ENCODE measurements around the gene TSHB. TPM values are rescaled to one million over a fixed set of nuclear protein-coding genes. Genes with fewer than 3 reads are reported as not detected.

The TSHB gene
- total and polyA plus RNA-seq, 4 donors, result 1.3 TPM; not detected in 3

- H3K4me1 ChIP-seq (ENCODE audit: control insufficient read depth, insufficient read depth, low read length), result no peaks in the 10 kb centered on the region
- DNase-seq (ENCODE audit: low read depth in 4 of 6, low spot score in 6 of 6), result no peak
- H3K36me3 ChIP-seq (ENCODE audit: control insufficient read depth, insufficient read depth, low read length), result peaks cover 3% of the 10 kb centered on the region
- no peaks in the 10 kb centered on the region for H3K27me3 ChIP-seq (ENCODE audit: control insufficient read depth, insufficient read depth, low read length)
- H3K27ac ChIP-seq (ENCODE audit: low read depth, low read length), result no peak overlapping the region
- H3K9me3 ChIP-seq (ENCODE audit: control insufficient read depth, insufficient read depth, low read length), result no peaks in the 10 kb centered on the region
- H3K4me3 ChIP-seq (ENCODE audit: low read depth, low read length), result no peak overlapping the region
- WGBS (ENCODE audit: insufficient coverage), result 83% methylated on average over 10 of the region's 12 CpGs
Observed at GRCh38 chr1:115068826-115069585, 39.4 kb downstream of the TSHB start.

- Histone ChIP-seq H3K4me1 (ENCODE audit: control insufficient read depth, insufficient read depth, low read length) (no peaks in the 10 kb centered on the region), H3K36me3 (ENCODE audit: control insufficient read depth, insufficient read depth, low read length) (peaks cover 3% of the 10 kb centered on the region), H3K27me3 (ENCODE audit: control insufficient read depth, insufficient read depth, low read length) (no peaks in the 10 kb centered on the region), H3K27ac (ENCODE audit: low read depth, low read length) (no peak overlapping the region), H3K9me3 (ENCODE audit: control insufficient read depth, insufficient read depth, low read length) (no peaks in the 10 kb centered on the region), H3K4me3 (ENCODE audit: low read depth, low read length) (no peak overlapping the region)
- DNase-seq (ENCODE audit: low read depth in 4 of 6, low spot score in 6 of 6), result no peak
- 79% methylated on average over 5 of the region's 7 CpGs for WGBS (ENCODE audit: insufficient coverage)
Observed at GRCh38 chr1:115069659-115070308, 40.2 kb downstream of the TSHB start.

DNA sequence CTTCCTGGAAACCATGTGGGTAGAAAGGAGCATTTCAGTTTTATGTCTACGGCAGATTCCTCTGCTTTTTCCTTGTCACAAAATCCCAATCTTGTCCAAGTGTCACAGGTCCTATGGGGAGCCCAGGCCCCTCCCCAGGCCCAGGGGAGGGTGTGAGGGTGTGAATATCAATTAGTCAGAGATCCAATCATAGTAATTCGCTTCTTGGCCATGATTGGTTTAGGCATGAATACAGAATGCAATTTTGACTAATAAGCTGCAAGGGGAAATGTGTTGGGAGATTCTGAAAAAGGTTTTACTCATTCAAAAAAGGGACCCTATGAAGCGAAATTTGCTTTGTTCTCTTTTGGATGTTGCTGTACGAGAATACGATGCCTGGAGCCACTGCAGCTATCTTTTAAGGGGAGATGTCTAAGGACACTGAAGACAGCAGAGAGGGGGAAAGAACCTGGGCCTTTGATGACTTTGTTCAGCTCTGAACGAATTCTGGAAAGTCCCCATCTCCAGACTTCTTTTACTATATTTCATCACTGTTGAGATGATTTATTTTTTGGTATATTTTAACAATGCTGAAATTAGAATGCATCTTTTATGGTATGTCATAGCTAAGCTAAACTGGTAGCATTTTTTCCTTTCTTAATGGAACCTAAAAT is 41.5 kb downstream of the TSHB start:
- no peak overlapping the region for H3K4me3 ChIP-seq (ENCODE audit: low read depth, low read length)
- no peak for DNase-seq (ENCODE audit: low read depth in 4 of 6, low spot score in 6 of 6)
- H3K36me3 ChIP-seq (ENCODE audit: control insufficient read depth, insufficient read depth, low read length), result peaks cover 3% of the 10 kb centered on the region
- H3K9me3 ChIP-seq (ENCODE audit: control insufficient read depth, insufficient read depth, low read length), result no peaks in the 10 kb centered on the region
- WGBS (ENCODE audit: insufficient coverage), result 100% methylated on average over 2 of the region's 6 CpGs
- H3K27ac ChIP-seq (ENCODE audit: low read depth, low read length), result no peak overlapping the region
- H3K27me3 ChIP-seq (ENCODE audit: control insufficient read depth, insufficient read depth, low read length), result no peaks in the 10 kb centered on the region
- H3K4me1 ChIP-seq (ENCODE audit: control insufficient read depth, insufficient read depth, low read length), result no peaks in the 10 kb centered on the region

DNA sequence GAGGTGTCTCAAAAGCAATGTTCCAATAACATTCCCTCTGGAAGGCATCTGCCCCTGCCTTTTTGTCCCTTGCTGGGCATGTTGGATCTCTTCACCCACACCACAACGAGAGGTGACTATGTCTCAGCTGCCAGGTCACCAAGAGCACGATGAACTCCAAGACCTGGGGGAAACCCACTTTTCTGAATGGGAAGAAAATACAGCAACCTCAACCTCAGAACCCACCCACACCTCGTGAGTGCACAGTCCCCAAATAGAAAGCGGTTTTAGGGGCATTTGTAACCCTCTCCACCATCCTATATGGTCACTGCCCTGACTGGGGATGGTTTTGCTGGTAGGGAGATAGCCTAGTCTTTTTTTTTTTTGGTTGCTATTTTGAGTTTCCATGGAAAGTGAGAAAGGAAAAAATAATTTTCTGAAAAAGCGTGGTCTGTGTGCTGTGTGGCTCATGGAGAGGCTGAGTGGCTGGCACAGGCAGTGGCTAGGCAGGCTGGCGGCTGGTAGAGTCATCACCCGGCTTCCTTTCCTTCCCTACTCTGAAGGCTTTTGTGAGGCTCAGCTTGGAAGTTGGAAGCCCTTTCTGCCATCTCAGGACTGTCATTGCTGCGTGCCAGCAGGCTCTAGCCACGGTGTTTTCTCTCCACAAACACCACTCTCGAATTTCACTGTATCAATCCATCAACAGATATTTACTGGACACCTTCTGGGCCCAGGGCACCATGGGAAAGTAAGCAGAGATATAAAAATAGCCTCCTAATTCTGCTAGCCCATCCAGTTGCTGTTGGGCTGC is 43.9 kb downstream of the TSHB start:
- H3K4me3 ChIP-seq (ENCODE audit: low read depth, low read length), result no peak overlapping the region
- no peak overlapping the region for H3K27ac ChIP-seq (ENCODE audit: low read depth, low read length)
- H3K36me3 ChIP-seq (ENCODE audit: control insufficient read depth, insufficient read depth, low read length), result peaks cover 3% of the 10 kb centered on the region
- no peaks in the 10 kb centered on the region for H3K4me1 ChIP-seq (ENCODE audit: control insufficient read depth, insufficient read depth, low read length)
- no peaks in the 10 kb centered on the region for H3K9me3 ChIP-seq (ENCODE audit: control insufficient read depth, insufficient read depth, low read length)
- H3K27me3 ChIP-seq (ENCODE audit: control insufficient read depth, insufficient read depth, low read length), result no peaks in the 10 kb centered on the region
- 61% methylated on average over 7 of the region's 10 CpGs for WGBS (ENCODE audit: insufficient coverage)
- DNase-seq (ENCODE audit: low read depth in 4 of 6, low spot score in 6 of 6), result no peak

GRCh38 chr1:115074839-115075534 is 45.4 kb downstream of the TSHB start:
- Histone ChIP-seq H3K4me1 (ENCODE audit: control insufficient read depth, insufficient read depth, low read length) (no peaks in the 10 kb centered on the region), H3K9me3 (ENCODE audit: control insufficient read depth, insufficient read depth, low read length) (no peaks in the 10 kb centered on the region), H3K27ac (ENCODE audit: low read depth, low read length) (no peak overlapping the region), H3K27me3 (ENCODE audit: control insufficient read depth, insufficient read depth, low read length) (no peaks in the 10 kb centered on the region), H3K4me3 (ENCODE audit: low read depth, low read length) (no peak overlapping the region), H3K36me3 (ENCODE audit: control insufficient read depth, insufficient read depth, low read length) (no peaks in the 10 kb centered on the region)
- no peak for DNase-seq (ENCODE audit: low read depth in 4 of 6, low spot score in 6 of 6)
- 69% methylated on average over 8 of the region's 11 CpGs for WGBS (ENCODE audit: insufficient coverage)

DNA sequence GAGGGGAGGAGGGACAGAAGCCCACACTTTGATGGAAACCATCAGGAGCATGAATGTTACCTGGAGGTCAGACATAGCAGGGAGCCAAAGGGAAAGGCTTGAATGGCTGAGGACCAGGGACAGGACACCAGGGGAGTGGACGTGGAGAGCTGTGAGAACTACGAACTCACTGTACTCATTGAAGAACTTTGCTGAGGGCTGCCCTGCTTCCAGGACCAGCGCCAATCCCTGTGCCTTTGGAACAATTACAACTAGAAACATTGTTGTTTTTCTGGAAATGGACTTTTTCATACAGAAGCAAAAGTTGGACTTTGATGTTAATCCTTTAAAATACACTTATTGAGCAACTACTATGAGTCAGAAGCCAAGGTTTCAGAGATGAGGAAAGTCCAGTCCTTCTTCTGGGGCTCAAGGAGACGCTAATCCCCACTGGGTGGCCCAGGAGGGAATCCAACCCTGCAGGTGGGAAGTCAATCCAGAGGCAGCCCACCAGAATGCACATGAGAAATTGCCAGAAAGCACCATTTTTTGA is 46.8 kb downstream of the TSHB start:
- Histone ChIP-seq H3K9me3 (ENCODE audit: control insufficient read depth, insufficient read depth, low read length) (no peaks in the 10 kb centered on the region), H3K4me1 (ENCODE audit: control insufficient read depth, insufficient read depth, low read length) (no peaks in the 10 kb centered on the region), H3K27ac (ENCODE audit: low read depth, low read length) (no peak overlapping the region), H3K27me3 (ENCODE audit: control insufficient read depth, insufficient read depth, low read length) (no peaks in the 10 kb centered on the region), H3K4me3 (ENCODE audit: low read depth, low read length) (no peak overlapping the region), H3K36me3 (ENCODE audit: control insufficient read depth, insufficient read depth, low read length) (no peaks in the 10 kb centered on the region)
- DNase-seq (ENCODE audit: low read depth in 4 of 6, low spot score in 6 of 6), result no peak
- 69% methylated on average over 3 of the region's 4 CpGs for WGBS (ENCODE audit: insufficient coverage)

- no peaks in the 10 kb centered on the region for H3K4me1 ChIP-seq (ENCODE audit: control insufficient read depth, insufficient read depth, low read length)
- WGBS (ENCODE audit: insufficient coverage), result no CpG with 5 or more reads among the region's 5 CpGs
- H3K9me3 ChIP-seq (ENCODE audit: control insufficient read depth, insufficient read depth, low read length), result no peaks in the 10 kb centered on the region
- no peaks in the 10 kb centered on the region for H3K27me3 ChIP-seq (ENCODE audit: control insufficient read depth, insufficient read depth, low read length)
- DNase-seq (ENCODE audit: low read depth in 4 of 6, low spot score in 6 of 6), result no peak
- H3K27ac ChIP-seq (ENCODE audit: low read depth, low read length), result no peak overlapping the region
- no peak overlapping the region for H3K4me3 ChIP-seq (ENCODE audit: low read depth, low read length)
- no peaks in the 10 kb centered on the region for H3K36me3 ChIP-seq (ENCODE audit: control insufficient read depth, insufficient read depth, low read length)
Observed at GRCh38 chr1:115077286-115077983, 47.8 kb downstream of the TSHB start.

- Histone ChIP-seq H3K4me3 (ENCODE audit: low read depth, low read length) (no peak overlapping the region), H3K27me3 (ENCODE audit: control insufficient read depth, insufficient read depth, low read length) (no peaks in the 10 kb centered on the region), H3K27ac (ENCODE audit: low read depth, low read length) (no peak overlapping the region), H3K4me1 (ENCODE audit: control insufficient read depth, insufficient read depth, low read length) (no peaks in the 10 kb centered on the region), H3K36me3 (ENCODE audit: control insufficient read depth, insufficient read depth, low read length) (no peaks in the 10 kb centered on the region), H3K9me3 (ENCODE audit: control insufficient read depth, insufficient read depth, low read length) (no peaks in the 10 kb centered on the region)
- no CpG with 5 or more reads among the region's 1 CpG for WGBS (ENCODE audit: insufficient coverage)
- DNase-seq (ENCODE audit: low read depth in 4 of 6, low spot score in 6 of 6), result no peak
Observed at GRCh38 chr1:115077984-115078330, 48.3 kb downstream of the TSHB start.
